Hepatocyte (in vitro differentiated cells): ENCODE measurements around the gene MUCL3.

Experiments used
- CTCF ChIP-seq: fragments of 200-600 bp; sonication (generic); IDR thresholded peaks from 2 replicates; pipeline ENCODE4 v1.5.1; 2016; ENCODE audit warnings: antibody characterized with exemption, mild to moderate bottlenecking; ENCODE audit not compliant: poor library complexity
- EZH2phosphoT487 ChIP-seq: fragments of 200-600 bp; sonication (generic); IDR thresholded peaks from one replicate; pipeline ENCODE4 v1.6.1; 2018; ENCODE audit warnings: antibody characterized with exemption, mild to moderate bottlenecking, low read depth, moderate library complexity; ENCODE audit not compliant: unreplicated experiment, severe bottlenecking

- no peak for TF ChIP-seq CTCF
- TF ChIP-seq EZH2phosphoT487, result no peak
These were observed 20.3 kb downstream of the MUCL3 start for GRCh38 chr6:30960907-30961673.
